ENCODE measurements around the gene RNF145.

The RNF145 gene

DNA sequence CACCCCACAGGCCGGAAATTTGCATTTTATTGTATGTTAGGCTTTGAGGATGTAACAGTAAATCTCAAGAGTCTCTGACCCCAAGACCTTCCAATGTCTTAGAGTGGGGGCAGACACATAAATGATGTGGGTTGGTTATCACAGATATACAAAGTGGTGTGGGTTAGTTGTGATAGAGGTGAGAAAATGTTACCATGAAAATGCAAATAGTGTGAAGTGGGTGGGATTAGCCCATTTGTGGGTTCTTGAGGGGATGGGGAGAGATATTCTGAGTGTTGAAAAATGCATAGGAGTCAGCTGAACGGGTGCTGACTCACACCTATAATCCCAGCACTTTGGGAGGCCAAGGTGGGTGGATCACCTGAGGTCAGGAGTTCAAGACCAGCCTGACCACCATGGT, 7.9 kb upstream of the RNF145 start:
- DNase-seq = no peak

- DNase-seq = no peak
These were observed 7.1 kb upstream of the RNF145 start for GRCh38 chr5:159216454-159216853.

DNA sequence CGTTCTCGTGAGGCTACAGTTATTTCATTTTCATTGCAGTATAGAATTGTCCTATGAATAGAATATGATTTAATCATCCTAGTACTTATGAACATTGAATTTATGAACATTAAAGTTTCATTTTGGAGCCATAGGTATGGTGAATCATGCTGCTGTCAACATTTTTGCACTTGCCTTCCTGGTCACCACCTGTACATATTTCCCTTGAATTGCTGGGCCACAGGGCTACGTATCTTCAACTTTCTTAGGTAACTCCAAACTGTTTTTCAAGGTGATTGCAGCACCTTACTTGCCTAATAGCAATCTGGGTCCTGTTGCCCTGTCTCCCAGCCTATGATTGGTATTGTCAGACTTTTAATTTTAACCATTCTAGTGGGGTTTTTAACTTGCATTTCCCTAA, 6.5 kb upstream of the RNF145 start:
- DNase-seq = no peak

- DNase-seq = no peak
These were observed 5.3 kb upstream of the RNF145 start for GRCh38 chr5:159214486-159215271.

GRCh38 chr5:159212657-159213462, 3.5 kb upstream of the RNF145 start:
- no peak for DNase-seq

DNA sequence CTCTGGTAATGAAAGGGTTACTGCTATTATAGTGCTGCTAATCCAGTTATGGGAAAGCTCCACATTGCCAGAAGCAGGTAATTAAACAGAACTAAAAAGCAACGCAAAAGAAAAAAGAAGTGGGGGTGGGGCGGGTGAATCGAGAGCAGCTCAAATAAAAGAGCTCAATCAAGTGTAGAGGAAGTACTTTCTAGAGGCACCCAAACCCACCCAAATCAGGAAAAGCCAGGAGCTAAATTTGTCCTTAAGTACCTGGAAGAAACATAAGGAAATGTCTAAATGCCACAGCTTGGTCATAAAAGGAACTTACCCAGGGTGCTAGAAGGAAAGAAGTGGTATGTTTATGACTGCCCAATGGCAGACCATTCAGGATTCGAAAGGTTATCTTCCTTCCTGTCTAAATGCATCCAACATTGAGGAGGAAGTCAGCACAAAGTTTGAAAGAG, 2.4 kb upstream of the RNF145 start:
- no peak for DNase-seq

DNA sequence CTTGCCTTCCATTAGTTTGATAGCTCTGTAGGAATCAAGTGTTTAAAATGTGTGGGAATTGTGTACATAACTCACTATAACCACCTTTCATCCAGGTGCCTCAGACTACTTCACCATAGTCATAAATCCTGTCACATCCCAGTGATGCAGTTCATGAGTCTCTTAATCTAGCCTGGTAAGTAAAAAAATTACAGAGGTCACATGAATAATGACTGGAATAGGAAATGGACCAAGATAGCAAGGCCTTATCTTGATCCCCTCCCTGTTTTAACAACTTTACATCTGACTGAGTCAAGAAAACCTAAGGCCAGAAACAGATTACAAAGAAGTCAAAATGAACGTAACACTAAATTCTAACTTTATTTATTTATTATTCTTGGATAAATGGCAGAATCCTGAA, 1.5 kb upstream of the RNF145 start:
- DNase-seq = no peak

GRCh38 chr5:159210210-159210661, 883 bp upstream of the RNF145 start:
- DNase-seq = no peak

DNA sequence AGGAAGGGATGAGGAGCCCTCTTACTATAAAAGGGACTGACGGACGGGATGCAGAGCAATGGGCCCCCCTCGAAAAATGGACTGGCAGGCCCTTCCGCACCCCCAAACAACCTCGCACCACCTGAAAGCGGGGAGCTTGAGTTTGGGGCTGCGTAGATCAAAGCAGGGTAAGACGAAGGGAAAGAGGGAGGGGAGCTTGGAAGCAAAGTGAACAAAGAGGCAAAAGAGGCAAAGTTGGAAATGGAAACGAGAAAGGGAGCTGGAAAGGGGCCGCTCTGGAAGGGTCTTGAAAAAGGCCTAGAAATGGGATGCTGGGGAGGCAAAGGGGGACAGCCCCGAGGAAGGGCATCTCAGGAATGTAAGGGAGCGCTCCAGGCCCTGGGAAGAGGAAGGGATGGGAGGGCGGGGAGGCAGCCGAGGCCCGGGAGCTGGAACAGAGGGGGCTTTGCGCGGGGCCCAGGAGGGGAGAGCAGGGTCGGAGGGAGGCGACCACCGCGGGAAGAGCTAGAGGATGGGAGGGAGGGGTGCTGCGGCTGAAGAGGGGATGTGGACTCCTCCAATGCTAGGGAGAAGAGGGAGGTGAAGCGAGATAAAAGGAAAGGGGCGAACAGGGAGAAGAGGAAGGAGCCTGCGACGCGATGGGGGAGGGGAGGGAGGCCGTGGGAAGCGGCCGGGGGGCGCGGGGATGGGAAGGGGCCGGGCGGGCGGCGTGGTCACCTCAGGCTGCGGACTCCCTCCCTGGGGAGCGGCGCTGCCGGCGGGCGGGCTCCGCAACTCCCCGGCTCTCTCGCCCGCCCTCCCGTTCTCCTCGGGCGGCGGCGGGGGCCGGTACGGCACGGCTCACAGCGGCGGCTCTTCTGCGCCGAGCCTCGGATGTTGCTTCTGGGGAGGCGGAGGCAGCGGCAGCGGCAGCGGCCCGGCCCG, 577 bp downstream of the RNF145 start:
- no peak for DNase-seq

- peak; percentile 74 for DNase-seq
These were observed 1.5 kb downstream of the RNF145 start for GRCh38 chr5:159207686-159208513.

- DNase-seq = no peak
These were observed 2.1 kb downstream of the RNF145 start for GRCh38 chr5:159207222-159207685.

DNA sequence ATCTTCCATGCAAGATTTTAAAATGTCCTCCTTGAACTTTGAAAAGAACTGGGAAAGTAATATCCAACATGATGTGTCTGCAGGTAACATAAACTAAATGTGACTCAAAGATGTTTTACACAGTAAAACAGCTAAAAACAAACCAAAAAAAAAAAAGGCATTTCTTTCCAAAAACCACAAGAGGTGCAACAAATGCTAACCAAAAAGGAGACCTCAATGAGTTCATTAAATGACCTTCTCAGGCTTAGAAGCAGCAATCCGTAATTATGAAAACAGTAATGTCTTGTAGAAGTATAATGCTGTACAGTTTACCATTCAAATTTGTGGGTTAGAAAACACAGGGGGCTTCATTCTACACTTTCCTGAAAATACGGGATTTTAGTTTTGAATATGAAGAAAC, 2.5 kb downstream of the RNF145 start:
- no peak for DNase-seq

GRCh38 chr5:159206368-159206767, 3.0 kb downstream of the RNF145 start:
- DNase-seq = no peak

GRCh38 chr5:159203351-159203750, 6.0 kb downstream of the RNF145 start:
- no peak for DNase-seq

DNA sequence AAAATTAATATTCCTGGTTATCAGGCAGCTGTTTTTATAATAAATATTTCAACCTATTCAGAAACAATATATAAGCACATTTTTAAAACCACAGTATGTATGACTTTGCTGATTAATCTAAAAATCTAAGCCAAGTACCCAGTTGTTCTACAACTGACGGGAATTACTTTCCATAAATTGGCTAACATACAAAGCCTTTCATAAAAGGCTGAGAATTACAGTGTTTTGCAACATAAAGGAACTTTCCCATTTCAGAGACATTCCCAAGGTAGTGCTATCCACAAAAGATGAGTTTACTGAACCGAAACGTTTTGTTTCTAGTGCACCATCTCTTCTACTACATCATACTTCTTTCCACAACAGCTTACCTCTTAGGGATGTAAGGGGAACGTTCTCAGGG, 7.2 kb downstream of the RNF145 start:
- DNase-seq = no peak

DNA sequence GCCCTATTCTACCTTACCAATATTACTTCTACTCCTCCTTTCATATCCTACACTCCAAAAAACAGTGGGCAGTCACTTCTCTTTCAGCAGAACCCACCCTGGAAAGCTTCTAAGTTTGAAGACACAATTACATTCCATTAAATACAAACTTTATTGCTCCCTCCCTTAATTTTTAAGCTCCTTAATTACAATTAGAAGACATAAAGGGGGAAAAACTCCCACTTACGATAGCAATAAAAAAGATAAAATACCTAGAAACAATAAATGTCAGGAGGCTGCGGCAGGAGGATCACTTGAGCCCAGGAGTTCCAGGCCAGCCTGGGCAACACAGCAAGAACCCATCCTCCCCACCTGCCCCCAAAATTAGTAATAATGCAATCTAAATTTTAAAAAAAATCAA, 9.6 kb downstream of the RNF145 start:
- no peak for DNase-seq

DNA sequence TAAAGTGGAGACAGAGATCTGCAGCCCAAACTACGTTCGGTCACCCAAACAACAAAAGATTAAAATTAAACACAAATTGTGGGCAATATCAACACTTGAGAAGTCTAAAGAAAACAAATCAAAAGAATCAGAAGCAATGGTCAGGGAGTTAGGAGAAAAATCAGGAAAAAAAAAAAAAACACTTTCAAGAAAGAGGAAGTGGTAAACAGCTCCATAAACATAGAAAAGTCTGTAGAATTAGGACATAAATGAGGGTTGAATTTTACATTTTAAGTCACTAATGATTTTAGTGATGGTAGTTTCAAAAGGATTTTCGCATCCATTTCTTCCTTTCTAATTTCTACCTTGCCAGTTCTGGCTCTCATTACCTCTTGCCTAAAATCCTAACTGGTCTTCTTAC, 10.1 kb downstream of the RNF145 start:
- no peak for DNase-seq

DNA sequence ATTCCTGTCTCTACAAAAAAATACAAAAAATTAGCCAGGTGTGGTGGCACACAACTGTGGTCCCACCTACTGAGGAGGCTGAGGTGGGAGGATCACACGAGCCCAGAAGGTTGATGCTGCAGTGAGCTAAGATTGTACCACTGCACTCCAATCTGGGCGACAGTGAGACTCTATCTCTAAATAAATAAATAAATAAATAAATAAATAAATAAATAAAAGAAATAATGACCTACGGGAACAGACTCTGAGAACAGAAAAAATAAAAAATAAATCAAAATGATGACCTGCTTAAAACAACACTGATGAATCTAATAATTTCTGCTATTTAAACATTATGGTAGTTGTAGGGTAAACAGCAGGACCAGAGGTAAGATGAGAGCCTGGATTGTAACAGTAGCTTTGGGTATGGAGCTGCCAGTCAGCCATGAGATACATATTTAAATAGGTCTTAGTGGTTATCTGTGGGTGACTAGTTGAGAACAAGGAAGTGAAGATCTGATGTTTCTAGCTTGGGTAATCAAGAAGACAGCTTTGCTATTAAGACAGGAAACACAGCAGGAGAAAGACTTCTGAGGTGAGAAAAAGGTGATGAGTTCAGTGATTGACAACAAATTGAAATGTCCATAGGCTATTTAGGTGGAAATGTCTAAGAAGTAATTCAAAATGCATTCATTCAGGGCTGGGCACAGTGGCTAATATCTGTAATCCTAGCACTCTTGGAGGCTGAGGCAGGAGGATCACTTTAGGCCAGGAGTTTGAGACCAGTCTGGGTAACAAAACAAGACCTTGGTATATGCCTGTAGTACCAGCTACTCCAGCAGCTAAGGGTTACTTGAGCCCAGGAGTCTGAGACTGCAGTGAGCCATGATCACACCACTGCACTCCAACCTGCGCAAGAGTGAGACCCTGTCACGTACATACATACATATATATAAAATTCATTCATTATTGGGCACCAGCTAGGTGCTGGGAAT, 11.0 kb downstream of the RNF145 start:
- DNase-seq = no peak

- DNase-seq = no peak
These were observed 13.6 kb downstream of the RNF145 start for GRCh38 chr5:159195775-159196174.

DNA sequence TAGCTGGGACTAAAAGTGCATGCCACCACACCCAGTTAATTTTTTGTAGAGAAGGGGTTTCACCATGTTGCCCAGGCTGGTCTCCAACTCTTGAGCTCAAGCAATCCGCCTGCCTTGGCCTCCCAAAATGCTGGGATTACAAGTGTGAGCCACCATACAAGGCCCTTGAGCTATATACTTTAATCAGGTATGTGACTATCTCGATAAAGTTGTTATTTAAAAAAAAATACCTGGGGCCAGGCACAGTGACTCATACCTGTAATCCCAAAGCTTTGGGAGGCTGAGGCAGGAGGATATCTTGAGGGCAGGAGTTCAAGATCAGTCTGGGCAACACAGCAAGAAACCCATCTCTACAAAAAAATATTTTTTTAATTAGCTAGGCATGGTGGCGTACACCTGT, 19.2 kb downstream of the RNF145 start:
- no peak for DNase-seq

DNA sequence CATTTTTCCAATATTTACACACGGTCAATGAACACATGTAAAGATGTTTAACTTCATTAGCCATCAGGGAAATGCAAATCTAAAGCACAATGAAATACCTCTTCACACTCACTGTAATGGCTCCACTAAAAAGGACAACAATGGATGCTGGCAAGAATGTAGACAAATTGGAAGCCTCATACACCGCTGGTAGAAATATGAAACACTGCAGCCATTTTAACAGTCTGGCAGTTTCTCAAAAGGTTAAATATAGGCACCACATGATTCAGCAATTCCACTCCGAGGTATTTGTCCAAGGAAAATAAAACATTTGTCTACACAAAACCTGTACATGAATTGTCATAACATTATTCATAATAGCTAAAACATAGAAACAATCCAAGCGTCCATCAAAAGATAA, 20.0 kb downstream of the RNF145 start:
- no peak for DNase-seq

All from DMS 273 treated with DMSO at 0.1 percent for 48 hours (cell line).